GM18907 (cell line): ENCODE data around the gene SENP1.

Experiments used
- ATAC-seq: cut with Tn5 transposase; IDR thresholded peaks from one replicate; pipeline ENCODE4 v1.9.1; 2021; ENCODE audit warnings: mild to moderate bottlenecking, moderate library complexity; ENCODE audit not compliant: unreplicated experiment

SENP1 gene

DNA sequence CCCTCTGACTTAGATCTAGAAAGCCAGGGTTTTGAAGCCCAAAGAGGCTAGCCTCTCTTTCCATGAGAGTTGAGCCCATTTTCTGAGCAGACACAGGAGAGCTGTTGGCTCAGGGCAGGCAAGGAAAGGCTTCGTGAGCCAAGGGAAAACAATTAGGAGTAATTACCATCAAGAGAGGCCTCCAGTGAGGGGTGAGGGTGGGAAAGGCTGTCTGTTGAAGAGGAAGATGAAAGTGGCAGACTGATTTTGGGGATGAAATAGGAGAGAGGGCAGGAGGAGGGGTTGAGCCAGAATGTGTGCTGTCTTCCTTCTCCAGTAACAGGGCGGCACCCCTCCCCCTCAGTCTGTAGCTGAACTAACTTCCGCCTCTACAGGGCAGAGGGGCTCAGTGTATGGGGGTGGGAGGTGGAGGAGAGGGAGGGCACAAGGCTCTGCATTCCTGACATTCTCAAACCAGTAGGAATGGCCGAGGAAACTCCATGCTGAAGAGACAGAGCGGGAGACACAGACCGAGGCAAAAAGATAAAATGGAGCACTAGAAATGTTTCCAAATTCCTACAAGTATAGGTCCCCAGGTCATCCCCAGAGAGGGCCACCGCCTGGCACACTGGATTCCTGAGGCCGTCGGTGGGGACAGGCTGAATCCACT, 68.5 kb downstream of the SENP1 start:
- no peak for ATAC-seq

DNA sequence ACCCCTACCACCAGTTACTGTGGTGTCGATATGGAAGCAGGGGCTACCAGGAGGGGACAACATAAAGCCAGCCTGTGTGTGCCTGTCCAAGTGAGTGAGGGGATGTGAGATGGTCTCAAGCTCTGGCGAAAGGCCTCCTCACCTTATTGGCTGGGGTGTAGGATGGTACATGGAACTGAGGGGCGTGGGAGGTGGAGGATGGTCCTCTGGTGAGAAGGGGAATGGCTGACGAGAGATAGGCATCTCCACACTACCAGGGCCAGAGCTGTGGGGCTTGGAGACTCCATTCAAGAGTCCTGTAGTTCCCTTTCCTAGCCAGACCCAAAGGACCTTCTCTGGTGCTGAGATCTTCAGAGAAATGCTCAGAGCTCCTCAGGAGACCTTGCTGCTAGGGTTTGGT, 69.1 kb downstream of the SENP1 start:
- no peak for ATAC-seq

DNA sequence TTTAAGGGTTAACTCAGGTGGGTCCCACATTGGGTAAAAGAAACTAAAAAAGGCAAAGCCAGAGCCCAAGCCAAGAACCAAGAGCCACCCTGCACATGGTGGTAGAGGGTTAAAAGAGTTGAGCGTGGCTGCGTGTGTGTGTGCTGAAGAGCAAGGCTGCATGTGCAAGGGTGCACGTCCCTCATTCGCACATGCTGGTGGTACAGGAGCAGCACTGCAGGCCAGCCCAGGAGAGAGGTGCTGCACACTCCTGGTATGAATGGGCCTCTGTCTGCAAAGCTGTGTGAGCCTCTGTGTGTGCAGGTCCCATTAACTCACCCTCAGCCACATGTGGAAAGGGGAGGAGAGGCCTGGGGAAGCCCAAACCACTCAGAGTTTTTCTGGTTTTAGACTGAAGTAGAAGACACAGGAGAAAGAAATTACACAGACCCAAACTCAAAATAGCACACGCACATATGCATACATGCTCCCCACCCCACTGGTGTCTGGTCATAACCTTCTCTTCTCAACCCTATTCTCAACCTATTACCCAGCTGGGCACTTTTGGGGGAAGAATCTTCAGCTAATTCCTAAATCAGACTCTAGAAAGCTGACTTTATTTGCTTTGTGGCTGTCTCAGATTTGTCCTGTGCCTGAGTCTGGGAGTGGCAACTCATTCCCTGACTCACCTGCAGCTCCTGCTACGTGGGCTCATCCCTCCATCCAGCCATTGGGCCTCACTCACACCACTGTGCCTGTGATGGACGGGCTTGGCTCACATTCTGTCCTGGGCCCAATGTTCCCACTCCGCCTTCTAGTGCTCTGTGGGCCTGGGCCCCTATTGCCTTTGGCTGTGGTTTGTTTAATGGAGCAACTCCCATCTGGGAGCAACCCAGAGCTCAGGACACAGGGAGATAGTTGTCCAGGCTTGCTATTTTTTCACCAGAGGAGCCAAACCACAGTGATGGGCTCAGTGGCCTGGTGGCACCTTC, 70.8 kb downstream of the SENP1 start:
- ATAC-seq, result no peak

GRCh38 chr12:48033451-48033850, 72.4 kb downstream of the SENP1 start:
- no peak for ATAC-seq

GRCh38 chr12:48032597-48032996, 73.3 kb downstream of the SENP1 start:
- no peak for ATAC-seq

- no peak for ATAC-seq
These were observed 74.5 kb downstream of the SENP1 start for GRCh38 chr12:48031135-48031960.

GRCh38 chr12:48030173-48030650, 75.7 kb downstream of the SENP1 start:
- ATAC-seq, result no peak

DNA sequence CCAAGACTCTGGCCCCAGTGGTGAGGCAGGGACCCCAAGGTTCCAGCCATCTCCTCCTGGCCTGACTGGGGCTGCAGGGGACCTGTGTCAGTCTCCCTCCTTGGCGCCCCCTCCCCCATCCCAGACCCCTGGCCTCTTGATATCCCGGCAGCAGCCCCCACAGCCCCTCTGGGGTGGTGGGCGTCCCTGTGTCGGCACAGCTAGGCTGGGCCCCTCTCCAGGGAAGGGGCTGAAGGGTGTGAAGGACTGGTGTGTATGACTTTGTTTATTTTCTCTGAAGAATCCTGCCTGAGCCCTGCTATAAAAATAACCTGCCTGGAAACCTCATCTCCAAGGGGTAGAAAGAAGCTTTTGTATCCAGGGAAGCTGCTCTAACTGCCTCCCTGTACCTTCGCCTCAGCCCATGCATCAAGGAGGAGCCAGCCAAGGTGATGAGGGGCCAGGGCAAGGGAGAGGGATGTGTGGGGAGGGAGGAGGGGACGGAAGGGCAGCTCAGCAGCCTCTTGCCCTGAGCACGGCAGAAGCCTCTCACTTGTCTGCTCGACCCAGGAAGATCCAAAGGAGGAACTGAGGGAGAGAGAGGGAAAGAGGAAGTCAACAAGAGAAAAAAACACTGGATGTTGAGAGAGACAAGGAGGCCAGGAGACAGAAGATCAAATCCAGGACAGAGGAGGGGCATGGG, 76.2 kb downstream of the SENP1 start:
- no peak for ATAC-seq

DNA sequence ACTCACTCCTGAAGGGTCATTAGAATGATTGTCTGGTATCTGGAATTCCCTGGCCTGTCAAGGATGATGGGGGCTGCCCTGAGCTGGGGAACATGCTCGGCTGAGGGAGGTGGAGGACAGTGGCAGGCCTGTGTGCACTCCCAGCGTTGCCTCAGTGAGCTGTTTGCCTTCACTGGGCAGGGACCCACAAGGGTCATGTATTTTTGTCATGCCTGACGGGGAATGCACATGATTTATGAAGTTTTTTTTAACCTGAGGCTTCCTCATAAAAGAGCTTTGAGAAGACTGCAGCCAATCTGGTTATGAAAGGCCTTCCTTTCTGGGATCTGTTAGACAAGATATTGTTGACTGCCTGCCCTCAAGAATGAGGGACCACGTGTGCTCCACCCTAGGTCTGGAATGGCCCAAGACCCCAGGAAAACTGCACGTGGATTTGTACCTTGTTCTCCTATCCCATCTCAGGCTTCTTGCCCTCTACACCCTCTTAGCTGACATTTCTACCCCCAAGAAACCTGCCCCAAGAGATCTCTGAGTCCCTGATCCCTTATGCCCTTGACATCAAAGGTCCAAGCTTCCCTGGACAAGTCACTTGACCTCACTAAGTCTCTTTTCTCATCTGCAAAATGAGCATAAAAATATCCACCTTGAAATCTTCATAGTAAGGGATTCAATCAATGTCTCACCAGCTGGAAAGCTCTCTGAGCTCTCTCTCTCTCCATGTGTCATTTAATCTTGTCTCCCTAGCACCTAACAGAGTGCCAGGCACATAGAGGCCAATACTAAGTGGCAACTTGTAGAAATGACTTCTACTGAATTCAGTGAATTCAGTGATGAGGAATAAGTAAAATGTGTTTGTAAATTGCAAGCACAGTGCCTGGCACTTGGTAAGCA, 77.1 kb downstream of the SENP1 start:
- no peak for ATAC-seq

GRCh38 chr12:48027183-48028002, 78.5 kb downstream of the SENP1 start:
- no peak for ATAC-seq

DNA sequence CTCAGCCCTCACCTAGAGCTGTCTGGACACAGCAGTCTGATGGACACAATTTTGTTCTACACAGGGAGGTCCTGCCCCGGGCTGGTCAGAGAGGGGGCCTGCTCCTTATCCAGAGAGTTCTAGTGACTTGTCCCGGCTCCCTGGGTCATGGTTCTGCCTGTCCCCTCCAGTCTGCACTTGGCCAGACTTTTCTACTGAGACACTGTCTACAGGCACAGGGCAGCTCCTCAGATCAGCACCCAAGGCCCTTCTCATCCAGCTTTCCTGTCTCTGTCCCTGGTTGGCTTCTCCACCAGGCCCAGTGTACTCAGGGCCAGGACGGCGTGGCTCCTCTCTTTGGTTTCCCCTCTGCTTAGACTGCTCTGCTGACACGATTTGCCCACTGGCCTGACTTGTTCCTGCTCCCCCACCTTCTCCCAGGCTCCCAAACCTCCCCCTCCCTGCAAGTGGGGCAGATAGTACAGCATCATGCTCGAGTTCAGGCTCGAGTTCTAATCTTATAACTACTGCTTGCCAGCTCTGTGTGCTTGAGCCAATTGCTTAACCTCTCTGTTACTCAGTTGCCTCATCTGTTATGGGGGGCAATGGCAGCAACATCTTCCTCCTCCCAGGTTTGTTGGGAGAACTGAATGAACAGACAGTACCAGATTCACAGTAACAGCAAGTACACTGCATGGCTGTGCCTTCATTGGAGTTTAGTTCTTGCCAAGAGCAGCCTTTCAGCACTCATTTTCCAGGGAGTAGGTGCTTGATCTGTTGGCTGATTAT, 79.6 kb downstream of the SENP1 start:
- no peak for ATAC-seq

DNA sequence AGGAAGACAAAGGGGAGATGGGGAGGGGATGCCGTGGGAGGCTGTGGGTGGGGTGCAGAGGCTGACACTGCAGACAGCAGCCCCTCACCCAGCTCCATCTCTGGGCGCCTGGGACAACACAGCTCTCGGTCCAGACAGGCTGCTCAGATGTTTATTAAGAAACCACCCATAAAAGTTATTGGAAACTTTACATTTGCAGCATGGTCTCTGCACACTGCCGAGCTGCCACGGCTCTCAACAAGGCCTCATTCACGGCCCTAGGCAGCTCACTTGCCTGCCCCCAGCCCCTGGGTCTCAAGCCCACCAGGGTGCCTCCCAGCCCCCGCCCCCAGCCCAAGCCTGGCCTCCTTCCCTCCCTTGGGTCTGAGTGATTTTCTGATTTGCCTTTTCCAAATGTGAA, 80.6 kb downstream of the SENP1 start:
- ATAC-seq, result no peak

DNA sequence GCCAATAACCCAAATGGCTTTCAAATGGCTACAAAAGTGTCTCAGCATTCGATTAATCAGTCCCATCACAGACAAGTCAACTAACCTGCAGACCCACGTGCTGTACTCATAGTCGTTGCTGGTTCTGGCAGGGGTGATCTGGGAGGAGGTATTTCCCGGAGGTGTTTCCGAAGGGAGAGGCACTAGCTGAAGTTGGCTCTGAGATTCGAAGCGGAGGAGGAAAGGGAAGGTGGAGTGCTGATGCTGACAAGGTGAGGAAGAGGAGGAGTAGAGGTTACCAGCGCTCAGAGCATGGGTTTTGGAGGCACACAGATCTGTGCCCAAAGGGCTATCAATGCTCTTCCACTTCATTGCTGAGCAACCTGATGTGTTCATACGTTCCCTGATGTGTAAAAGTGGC, 81.1 kb downstream of the SENP1 start:
- ATAC-seq, result no peak

DNA sequence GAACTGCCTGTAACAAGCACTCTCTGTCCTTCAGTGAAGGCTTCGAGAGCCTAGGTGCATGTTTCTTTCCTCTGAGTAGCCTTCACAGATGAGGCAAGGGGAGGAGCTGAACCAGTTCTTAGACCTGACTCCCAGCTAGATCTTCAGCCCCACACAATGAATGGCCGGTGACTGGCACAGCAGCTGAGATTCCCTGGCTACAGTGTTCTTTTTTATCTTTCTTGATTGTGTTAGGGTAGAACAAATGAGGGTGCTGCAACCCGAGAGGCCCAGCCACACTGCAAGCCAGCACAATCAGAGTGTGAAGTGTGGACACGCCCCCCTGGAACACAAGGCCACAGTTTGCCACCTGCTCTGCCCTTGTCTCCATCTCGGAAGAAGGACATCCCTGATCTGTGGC, 82.5 kb downstream of the SENP1 start:
- no peak for ATAC-seq

DNA sequence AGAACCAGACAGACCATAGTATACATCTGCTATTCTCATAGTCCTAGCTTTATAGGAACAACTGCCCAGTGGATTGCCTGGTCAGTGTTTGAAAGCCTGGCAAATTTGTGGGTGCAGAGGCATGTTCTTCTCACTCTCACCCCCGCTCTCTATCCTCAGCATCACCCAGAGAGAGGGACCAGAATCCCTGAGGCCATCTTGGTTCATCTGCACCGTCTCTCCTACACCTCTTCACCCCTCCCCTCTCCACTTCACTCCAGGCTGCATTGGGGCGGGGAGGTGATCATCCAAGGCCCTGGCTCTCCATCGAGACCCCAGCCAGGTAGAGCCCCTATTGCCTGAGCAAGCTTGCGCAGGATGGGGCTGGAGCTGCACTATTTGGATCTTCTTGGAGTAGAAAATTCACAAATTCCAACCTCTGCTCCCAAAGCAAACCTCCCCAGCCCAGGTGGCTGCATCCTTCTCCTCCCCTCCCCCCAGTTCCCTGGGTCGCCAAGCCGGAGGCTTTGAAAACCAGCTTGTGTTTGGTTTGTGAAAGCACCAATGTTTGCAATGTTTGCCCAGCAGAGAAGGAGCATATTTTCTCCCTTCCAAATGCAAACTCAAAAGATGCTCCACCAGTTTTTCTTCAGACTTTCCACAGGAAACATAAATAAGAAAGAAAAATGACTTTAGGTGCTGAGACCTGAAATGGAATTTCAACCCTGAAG, 83.0 kb downstream of the SENP1 start:
- no peak for ATAC-seq

DNA sequence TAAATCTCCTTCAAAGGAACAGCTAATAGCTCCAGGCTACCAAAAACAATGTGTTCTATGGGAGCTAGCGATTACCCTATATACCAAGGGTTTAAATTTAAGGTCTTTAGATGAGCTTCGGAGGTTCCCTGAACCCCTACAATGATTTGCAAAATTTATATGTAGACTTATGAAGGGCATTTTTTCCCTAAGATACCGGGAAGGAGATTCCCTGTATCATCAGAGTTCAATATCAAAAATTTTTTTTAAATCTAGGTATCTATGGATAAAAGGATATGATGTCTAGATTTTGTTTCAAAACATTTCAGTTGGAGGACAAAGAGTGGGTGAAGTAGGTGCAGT, 83.7 kb downstream of the SENP1 start:
- no peak for ATAC-seq

GRCh38 chr12:48021485-48022179, 84.2 kb downstream of the SENP1 start:
- ATAC-seq, result no peak
